Endothelial cell of umbilical vein (primary cell): ENCODE measurements around the gene SLC7A11. TPM values are rescaled to one million over a fixed set of nuclear protein-coding genes. Genes with fewer than 3 reads are reported as not detected.

ENCODE experiments used
- BruUV-seq: library from RNA; stranded (reverse); fragments of 400-500 nt; replicated peaks from 2 replicates; lab custom pipeline; 2021; lab: Mats Ljungman, UMichigan
- CTCF ChIA-PET: fragments of 300-600, 350-600 bp; sonication (Branson Sonifier 250); formaldehyde crosslinking; loops from one replicate; lab custom pipeline; 2021; ENCODE audit warnings: antibody characterized with exemption, inconsistent platforms; lab: Charles Lee
- POLR2A ChIA-PET: fragments of 300-600, 350-600 bp; sonication (Branson Sonifier 250); formaldehyde crosslinking; loops from one replicate; lab custom pipeline; 2021; ENCODE audit warnings: antibody characterized with exemption, inconsistent platforms; lab: Charles Lee
- DNase-seq: peaks from one replicate; pipeline ENCODE4 v3.0.0-alpha.2; 2011; ENCODE audit warnings: low read depth, low spot score
- FAIRE-seq: peaks from 2 replicates; lab custom pipeline; 2011; peaks lifted over from hg19 to GRCh38; lab: Jason Lieb, UNC
- H2AFZ ChIP-seq: 2 replicates; pipeline ENCODE4 v1.6.0; 2012; ENCODE audit warnings: low read depth, low read length, control low read depth, inconsistent platforms
- H3K27ac ChIP-seq: 2 replicates; pipeline ENCODE4 v1.5.1; 2011; ENCODE audit warnings: low read depth, mild to moderate bottlenecking, control low read depth, low read length, moderate library complexity; ENCODE audit not compliant: insufficient read depth
- H3K27me3 ChIP-seq, 2 experiments: 2 replicates each; pipeline versions ENCODE4 v1.6.0 to v1.6.1; 2011; ENCODE audit warnings: low read length in 2 of 2, mixed read lengths in 1 of 2; ENCODE audit not compliant: control insufficient read depth in 2 of 2, insufficient read depth in 2 of 2
- H3K36me3 ChIP-seq, 2 experiments: 2 replicates in 1 of 2; 3 replicates in 1 of 2; pipeline ENCODE4 v1.5.1; 2011; ENCODE audit warnings: low read length in 2 of 2, mild to moderate bottlenecking in 1 of 2, moderate library complexity in 1 of 2; ENCODE audit not compliant: control insufficient read depth in 2 of 2, insufficient read depth in 2 of 2; ENCODE audit errors: extremely low read depth in 1 of 2
- H3K4me1 ChIP-seq: 3 replicates; pipeline ENCODE4 v1.5.1; 2011; ENCODE audit warnings: mild to moderate bottlenecking, low read length; ENCODE audit not compliant: control insufficient read depth, insufficient read depth; ENCODE audit errors: extremely low read depth
- H3K4me2 ChIP-seq: 2 replicates; pipeline ENCODE4 v1.6.1; 2011; ENCODE audit warnings: low read length, control low read depth, mixed read lengths; ENCODE audit not compliant: insufficient read depth
- H3K4me3 ChIP-seq, 3 experiments: fragments of 200-600 bp in 1 of 3; sonication (generic), shearing (Covaris generic) in 1 of 3; replicated peaks in 1 of 3; 2 replicates each; pipeline ENCODE4 v1.5.1; 2011 to 2016; ENCODE audit warnings: control low read depth in 3 of 3, low read length in 3 of 3, mild to moderate bottlenecking in 2 of 3, inconsistent platforms in 1 of 3, low read depth in 1 of 3, moderate library complexity in 1 of 3; ENCODE audit not compliant: insufficient read depth in 1 of 3
- H3K79me2 ChIP-seq: 2 replicates; pipeline ENCODE4 v1.6.0; 2012; ENCODE audit warnings: low read length, inconsistent platforms; ENCODE audit not compliant: control insufficient read depth, insufficient read depth
- H3K9ac ChIP-seq: replicated peaks from 2 replicates; pipeline ENCODE3; 2011; ENCODE audit warnings: low read length, control low read depth; ENCODE audit not compliant: insufficient read depth; ENCODE audit errors: extremely low read depth
- H3K9me1 ChIP-seq: replicated peaks from 3 replicates; pipeline ENCODE4 v1.6.0; 2011; ENCODE audit warnings: mild to moderate bottlenecking, low read length; ENCODE audit not compliant: control insufficient read depth, insufficient read depth; ENCODE audit errors: extremely low read depth
- H3K9me3 ChIP-seq: replicated peaks from 2 replicates; pipeline ENCODE4 v1.5.1; 2012; ENCODE audit warnings: low read length, inconsistent platforms; ENCODE audit not compliant: control insufficient read depth, insufficient read depth
- H4K20me1 ChIP-seq: replicated peaks from 2 replicates; pipeline ENCODE3; 2011; ENCODE audit warnings: mild to moderate bottlenecking, low read length; ENCODE audit not compliant: control insufficient read depth, insufficient read depth; ENCODE audit errors: extremely low read depth
- EZH2 ChIP-seq: IDR thresholded peaks from 2 replicates; pipeline ENCODE4 v1.6.1; 2012; ENCODE audit warnings: borderline replicate concordance, low read depth, mild to moderate bottlenecking, moderate library complexity, low read length, inconsistent platforms; ENCODE audit not compliant: severe bottlenecking
- FOS ChIP-seq: IDR thresholded peaks from 2 replicates; pipeline ENCODE4 v1.6.1; 2011; ENCODE audit warnings: mild to moderate bottlenecking, low read length, moderate library complexity, borderline replicate concordance; ENCODE audit not compliant: insufficient read depth
- GATA2 ChIP-seq: IDR thresholded peaks from 2 replicates; pipeline ENCODE4 v1.7.0; 2011; ENCODE audit warnings: low read depth, mild to moderate bottlenecking, moderate library complexity, mixed read lengths, low read length; ENCODE audit not compliant: insufficient read length, insufficient read depth
- JUN ChIP-seq: IDR thresholded peaks from 2 replicates; pipeline ENCODE4 v1.6.1; 2011; ENCODE audit warnings: borderline replicate concordance, low read depth; ENCODE audit not compliant: insufficient read length, insufficient read depth
- MYC ChIP-seq: IDR thresholded peaks from one replicate; pipeline ENCODE4 v1.6.1; 2011; ENCODE audit warnings: mild to moderate bottlenecking, low read depth, low read length
- POLR2AphosphoS5 ChIP-seq: IDR thresholded peaks from 2 replicates; pipeline ENCODE4 v1.6.1; 2012; ENCODE audit warnings: low read depth, mild to moderate bottlenecking, control low read depth, low read length, moderate library complexity; ENCODE audit not compliant: insufficient read depth
- dilution Hi-C: fragments of 300-500 bp; cut with MboI; formaldehyde crosslinking; loops from one replicate; pipeline ENCODE4 v1.15.0; 2019; ENCODE audit warnings: low sequenced_read_pairs; ENCODE audit not compliant: extremely low pct_ligation_motif_present
- intact Hi-C: fragments of 100-400 bp; cut with micrococcal nuclease; formaldehyde crosslinking; loops from one replicate; pipeline ENCODE4 v1.10.0; 2022
- polyA plus RNA-seq, 4 experiments: library from polyadenylated mRNA; depleted of rRNA in 3 of 4; stranded (reverse) in 3 of 4; unstranded in 1 of 4; fragments of >200 nt; gene quantifications; 2 replicates each; pipeline versions ENCODE4 v1.2.1 to v1.2.3, GENCODE V29; 2011 to 2012; ENCODE audit warnings: missing spikeins in 1 of 4
- total RNA-seq: library from RNA; stranded (reverse); gene quantifications from 2 replicates; pipeline ENCODE4 v1.2.3, GENCODE V29; 2021
- TF ChIP-seq, protein P1 (sequence below), 2 donors: IDR thresholded peaks; 1 replicate in 1 of 2; 2 replicates in 1 of 2; pipeline ENCODE4 v1.5.1; 2011; ENCODE audit warnings: low read length in 2 of 2, mild to moderate bottlenecking in 2 of 2, moderate library complexity in 2 of 2, control low read depth in 1 of 2, inconsistent platforms in 1 of 2, low read depth in 1 of 2; ENCODE audit not compliant: insufficient read depth in 1 of 2; ENCODE audit errors: extremely low read depth in 1 of 2
- TF ChIP-seq, protein P2 (sequence below): IDR thresholded peaks from 2 replicates; pipeline ENCODE4 v1.6.1; 2011; ENCODE audit not compliant: insufficient read depth, insufficient read length

SLC7A11 gene
- total and polyA plus RNA-seq, 2 donors (not counting 3 experiments of a cell fraction or from before 2014, with no cell fraction given) = 28.4 to 82.7 TPM

- Histone ChIP-seq H4K20me1 (no peaks in the 10 kb centered on the region), H3K9me1 (no peaks in the 10 kb centered on the region), H3K36me3 (no peaks in the 10 kb centered on the region), H3K79me2 (no peaks in the 10 kb centered on the region), H3K4me3 (no peak overlapping the region), H3K4me1 (peaks cover 18% of the 10 kb centered on the region), H3K9me3 (no peaks in the 10 kb centered on the region), H2AFZ (no peak overlapping the region), H3K9ac (no peak overlapping the region), H3K27me3 (no peaks in the 10 kb centered on the region), H3K4me2 (no peak overlapping the region), H3K27ac (no peak overlapping the region)
- intact Hi-C loops = no loop called here
- CTCF ChIA-PET = no interaction called here
- POLR2A ChIA-PET = no interaction called here
- TF ChIP-seq FOS (no peak), MYC (no peak), JUN (no peak), GATA2 (no peak), EZH2 (no peak), POLR2AphosphoS5 (no peak)
- TF ChIP-seq, protein P1, sequence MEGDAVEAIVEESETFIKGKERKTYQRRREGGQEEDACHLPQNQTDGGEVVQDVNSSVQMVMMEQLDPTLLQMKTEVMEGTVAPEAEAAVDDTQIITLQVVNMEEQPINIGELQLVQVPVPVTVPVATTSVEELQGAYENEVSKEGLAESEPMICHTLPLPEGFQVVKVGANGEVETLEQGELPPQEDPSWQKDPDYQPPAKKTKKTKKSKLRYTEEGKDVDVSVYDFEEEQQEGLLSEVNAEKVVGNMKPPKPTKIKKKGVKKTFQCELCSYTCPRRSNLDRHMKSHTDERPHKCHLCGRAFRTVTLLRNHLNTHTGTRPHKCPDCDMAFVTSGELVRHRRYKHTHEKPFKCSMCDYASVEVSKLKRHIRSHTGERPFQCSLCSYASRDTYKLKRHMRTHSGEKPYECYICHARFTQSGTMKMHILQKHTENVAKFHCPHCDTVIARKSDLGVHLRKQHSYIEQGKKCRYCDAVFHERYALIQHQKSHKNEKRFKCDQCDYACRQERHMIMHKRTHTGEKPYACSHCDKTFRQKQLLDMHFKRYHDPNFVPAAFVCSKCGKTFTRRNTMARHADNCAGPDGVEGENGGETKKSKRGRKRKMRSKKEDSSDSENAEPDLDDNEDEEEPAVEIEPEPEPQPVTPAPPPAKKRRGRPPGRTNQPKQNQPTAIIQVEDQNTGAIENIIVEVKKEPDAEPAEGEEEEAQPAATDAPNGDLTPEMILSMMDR (IDR thresholded peaks at IDR 0.05; ENCODE audit: extremely low read depth in 1 of 2, insufficient read depth in 1 of 2, low read depth in 1 of 2, low read length in 2 of 2) = no peak
- TF ChIP-seq, protein P2, sequence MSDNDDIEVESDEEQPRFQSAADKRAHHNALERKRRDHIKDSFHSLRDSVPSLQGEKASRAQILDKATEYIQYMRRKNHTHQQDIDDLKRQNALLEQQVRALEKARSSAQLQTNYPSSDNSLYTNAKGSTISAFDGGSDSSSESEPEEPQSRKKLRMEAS = no peak
- no peak for DNase-seq
- no TSS peak for BruUV-seq
- FAIRE-seq = no peak
- dilution Hi-C loops = no loop called here
Observed at GRCh38 chr4:138255917-138256597, 13.9 kb upstream of the SLC7A11 start.
